GM18909 (cell line): Measurements from ENCODE around the gene RNPEPL1.

Experiments used
- ATAC-seq: cut with Tn5 transposase; IDR thresholded peaks from one replicate; pipeline ENCODE4 v1.9.1; 2021; ENCODE audit warnings: mild to moderate bottlenecking; ENCODE audit not compliant: unreplicated experiment, poor library complexity

Gene RNPEPL1

GRCh38 chr2:240589850-240590525 is 21.7 kb downstream of the RNPEPL1 start:
- ATAC-seq, result no peak

DNA sequence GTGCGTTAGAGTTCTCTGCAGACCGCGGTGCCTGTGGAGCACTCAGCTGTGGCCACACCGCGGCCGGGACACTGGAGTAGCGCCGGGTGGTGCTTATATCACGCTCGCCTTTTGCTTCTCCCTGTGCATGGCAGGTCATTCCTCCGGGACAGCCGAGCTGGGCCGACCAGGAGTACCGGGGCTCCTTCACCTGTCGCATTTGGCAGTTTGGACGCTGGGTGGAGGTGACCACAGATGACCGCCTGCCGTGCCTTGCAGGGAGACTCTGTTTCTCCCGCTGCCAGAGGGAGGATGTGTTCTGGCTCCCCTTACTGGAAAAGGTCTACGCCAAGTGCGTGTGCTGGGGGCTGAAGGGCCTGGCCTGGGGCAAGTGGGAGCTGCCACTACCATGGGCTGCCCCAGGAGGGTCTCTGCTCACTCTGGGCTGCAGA is 22.4 kb downstream of the RNPEPL1 start:
- ATAC-seq, result no peak

GRCh38 chr2:240591226-240591625 is 22.9 kb downstream of the RNPEPL1 start:
- no peak for ATAC-seq

DNA sequence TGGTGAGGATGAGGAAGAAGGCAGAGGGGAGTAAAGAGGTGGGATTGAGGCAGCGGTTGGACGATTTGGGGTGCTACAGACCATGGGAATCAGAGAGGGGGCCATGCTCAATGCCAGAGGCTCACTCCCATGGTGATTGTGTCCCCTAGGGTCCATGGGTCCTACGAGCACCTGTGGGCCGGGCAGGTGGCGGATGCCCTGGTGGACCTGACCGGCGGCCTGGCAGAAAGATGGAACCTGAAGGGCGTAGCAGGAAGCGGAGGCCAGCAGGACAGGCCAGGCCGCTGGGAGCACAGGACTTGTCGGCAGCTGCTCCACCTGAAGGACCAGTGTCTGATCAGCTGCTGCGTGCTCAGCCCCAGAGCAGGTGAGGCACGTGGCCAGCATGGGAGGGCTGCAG is 23.5 kb downstream of the RNPEPL1 start:
- no peak for ATAC-seq

- ATAC-seq, result no peak
Observed at GRCh38 chr2:240593026-240593702, 24.9 kb downstream of the RNPEPL1 start.

- ATAC-seq, result no peak
Observed at GRCh38 chr2:240593703-240594451, 25.6 kb downstream of the RNPEPL1 start.

DNA sequence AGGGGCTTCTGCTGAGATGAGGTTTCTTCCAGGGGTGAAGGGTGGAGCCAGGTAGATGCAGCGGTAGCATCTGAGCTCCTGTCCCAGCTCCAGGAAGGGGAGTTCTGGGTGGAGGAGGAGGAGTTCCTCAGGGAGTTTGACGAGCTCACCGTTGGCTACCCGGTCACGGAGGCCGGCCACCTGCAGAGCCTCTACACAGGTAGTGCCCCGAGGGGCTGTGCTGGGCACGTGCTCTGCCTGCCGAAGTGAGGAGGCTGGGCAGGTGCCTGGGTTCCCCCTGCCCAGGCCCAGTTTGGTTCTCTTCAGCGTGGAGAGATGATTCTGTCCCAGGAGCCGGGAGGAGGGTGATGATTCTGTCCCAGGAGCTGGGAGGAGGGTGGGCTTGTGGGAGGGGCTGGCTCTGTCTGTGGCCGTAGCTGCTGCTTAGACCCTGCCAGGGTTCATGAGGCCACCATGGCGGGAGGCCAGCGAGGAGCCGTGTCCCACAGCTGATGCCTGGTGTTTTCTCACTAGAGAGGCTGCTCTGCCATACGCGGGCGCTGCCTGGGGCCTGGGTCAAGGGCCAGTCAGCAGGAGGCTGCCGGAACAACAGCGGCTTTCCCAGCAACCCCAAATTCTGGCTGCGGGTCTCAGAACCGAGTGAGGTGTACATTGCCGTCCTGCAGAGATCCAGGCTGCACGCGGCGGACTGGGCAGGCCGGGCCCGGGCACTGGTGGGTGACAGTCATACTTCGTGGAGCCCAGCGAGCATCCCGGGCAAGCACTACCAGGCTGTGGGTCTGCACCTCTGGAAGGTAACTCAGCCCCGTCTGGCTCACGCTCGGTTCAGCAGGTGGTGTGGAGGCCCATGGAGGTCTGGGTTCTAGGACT is 26.5 kb downstream of the RNPEPL1 start:
- ATAC-seq, result no peak

DNA sequence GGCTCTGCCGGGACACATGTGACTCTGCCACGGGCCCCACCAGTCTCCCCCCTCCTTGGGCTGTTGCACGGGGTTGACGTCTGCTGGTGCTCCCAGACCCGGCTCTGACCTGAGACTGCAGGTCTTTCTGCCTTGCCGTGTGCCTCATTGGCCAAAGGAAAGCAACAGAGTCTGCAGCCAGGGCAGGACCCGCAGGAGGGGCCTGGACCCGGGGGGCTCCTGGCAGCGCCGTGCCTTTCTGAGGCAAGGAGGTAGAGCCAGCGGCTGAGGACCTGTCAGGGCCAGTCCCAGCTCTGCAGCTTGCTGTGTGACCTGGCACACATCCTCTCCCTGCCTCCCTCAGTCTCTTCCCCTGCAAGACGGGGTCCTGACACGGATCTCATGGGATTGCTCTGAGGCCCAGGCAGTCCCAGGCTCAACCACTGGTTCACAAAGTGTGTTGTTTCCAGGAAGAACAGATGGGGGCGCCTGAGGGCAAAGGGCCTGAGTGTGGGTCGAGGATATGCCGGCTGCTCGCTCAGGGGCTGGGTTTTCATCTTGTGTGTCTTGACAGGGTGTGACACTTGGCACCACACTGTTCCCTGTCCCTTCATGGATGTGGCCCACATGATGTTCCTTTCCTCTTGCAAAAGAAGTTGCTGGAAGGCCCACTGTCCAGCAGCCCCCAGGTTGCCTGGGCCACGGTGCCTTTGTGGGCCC is 27.2 kb downstream of the RNPEPL1 start:
- ATAC-seq, result no peak

- no peak for ATAC-seq
Observed at GRCh38 chr2:240596080-240596460, 27.8 kb downstream of the RNPEPL1 start.

GRCh38 chr2:240596491-240596931 is 28.2 kb downstream of the RNPEPL1 start:
- ATAC-seq, result no peak

DNA sequence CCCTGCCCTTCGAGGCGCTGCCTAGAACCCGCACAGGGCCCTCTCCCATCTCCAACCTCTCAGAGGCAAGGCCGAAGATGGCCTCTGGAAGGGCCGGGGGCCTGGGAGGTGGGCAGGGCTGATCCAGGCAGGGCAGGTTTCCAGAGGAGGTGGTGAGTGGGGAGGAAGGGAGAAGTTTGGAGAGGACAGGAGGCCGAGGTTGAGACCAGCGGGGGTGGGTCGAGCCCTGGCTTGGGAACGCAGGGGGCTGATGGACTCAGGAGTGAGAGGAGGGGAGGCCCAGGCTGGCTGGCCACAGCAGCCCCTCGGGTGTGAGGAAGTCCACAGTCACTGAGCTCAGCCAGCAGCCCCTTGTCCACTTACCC is 28.8 kb downstream of the RNPEPL1 start:
- no peak for ATAC-seq

- no peak for ATAC-seq
Observed at GRCh38 chr2:240597419-240598181, 29.3 kb downstream of the RNPEPL1 start.

DNA sequence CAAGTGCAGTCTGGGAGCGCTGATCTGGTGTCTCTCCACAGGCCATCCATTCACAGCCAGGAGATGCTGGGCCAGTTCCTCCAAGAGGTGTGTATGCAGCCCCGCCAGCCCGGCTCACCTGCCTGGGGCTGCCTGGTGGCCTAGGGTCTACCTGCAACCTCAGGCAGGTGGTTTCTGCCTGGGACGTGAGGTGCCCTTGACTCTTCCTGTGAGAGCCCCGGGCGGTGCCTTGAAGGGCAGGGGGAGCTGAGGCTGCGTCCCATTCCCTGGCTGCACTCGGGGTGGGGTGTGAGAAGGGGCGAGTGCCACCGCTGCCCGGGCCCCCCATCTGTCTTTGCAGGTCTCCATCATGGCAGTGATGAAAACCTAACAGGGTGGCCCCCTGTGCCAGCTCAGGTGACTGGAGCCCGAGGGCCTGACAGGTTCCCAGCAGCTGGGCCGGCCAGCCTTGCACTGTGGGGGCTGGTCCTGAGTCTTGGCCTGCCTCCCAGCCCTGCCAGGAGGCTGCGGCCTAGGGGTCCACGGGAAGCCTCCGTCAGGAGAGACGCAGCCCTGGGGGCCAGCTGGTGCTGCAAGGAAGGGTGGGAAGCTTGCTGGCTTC is 30.1 kb downstream of the RNPEPL1 start:
- no peak for ATAC-seq

DNA sequence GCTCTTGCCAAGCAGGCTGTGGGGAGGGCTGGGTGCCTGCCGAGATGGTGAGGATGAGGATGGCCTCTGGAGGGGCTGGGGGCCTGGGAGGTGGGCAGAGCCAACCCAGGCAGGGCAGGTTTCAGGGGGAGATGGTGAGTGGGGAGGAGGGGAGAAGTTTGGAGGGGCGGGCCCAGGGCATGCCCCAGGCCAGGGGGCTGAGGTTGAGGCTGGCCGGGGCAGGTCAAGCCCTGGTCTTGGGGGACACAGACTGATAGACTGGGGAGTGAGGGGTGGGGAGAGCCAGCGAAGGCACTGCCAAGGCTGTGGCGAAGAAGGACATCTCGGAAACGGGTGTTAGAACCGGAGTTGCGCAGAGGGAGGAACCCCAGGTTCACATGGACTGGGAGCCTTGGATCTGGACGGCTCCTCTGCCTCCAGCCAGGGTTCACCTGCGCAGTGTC is 30.9 kb downstream of the RNPEPL1 start:
- ATAC-seq, result no peak

DNA sequence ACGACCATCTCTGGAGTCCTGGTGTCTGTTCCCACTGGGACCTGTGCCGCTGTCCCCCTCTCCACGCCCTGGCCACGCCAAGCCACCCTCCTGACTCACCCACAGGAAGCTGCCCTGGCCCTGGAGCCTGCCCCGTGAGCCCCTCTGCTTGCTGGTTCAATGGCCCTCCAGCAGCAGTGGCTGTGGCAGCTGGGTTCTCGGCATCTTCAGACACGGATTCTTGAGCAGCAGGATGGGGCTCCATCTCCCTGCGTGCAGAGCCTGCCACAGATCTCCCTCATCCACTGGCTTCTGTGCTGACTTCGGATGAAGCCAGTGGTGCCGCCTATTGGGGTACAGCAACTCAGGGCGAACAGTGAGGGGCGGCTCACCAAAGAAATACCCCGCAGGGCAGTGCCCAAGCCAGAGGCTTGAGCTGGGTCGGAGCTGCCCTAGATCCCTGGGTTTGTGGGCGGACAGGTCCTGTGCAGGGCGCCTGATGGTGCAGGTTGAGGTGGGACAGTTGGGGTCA is 32.2 kb downstream of the RNPEPL1 start:
- no peak for ATAC-seq

GRCh38 chr2:240601061-240601830 is 33.0 kb downstream of the RNPEPL1 start:
- no peak for ATAC-seq

DNA sequence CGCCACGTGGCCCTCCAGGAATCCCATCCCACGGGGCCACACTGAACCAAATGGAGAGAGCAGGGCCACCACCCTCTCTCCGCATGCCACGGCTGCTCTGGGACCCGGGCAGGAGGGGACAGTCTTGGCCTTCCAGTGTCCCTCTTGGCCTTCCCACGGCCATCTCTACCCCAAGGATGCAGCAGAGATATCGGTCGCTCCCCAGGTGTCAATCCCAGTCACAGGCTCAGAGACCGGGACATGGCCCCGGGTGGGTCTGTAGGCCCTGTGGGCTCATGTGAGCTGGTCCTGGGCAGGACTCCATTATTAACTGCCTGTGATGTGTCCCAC is 33.5 kb downstream of the RNPEPL1 start:
- ATAC-seq, result no peak
